PC-3 (cell line): ENCODE results near the gene PDE2A. TPM values are rescaled to one million over a fixed set of nuclear protein-coding genes. Genes with fewer than 3 reads are reported as not detected.
"Not testable (repeated sequence)": the region's sequence is repeated elsewhere in the genome, so short reads cannot be mapped to it uniquely, and the experiment has no call there.

ENCODE experiments used
- ATAC-seq: fragments of 200-7000 bp; cut with Tn5 transposase; 2 replicates; pipeline ENCODE4 v1.9.1; 2020; ENCODE audit warnings: mild to moderate bottlenecking, moderate library complexity
- BruUV-seq: library from RNA; stranded (reverse); fragments of 400-500 nt; replicated peaks from 2 replicates; lab custom pipeline; 2021; lab: Mats Ljungman, UMichigan
- CTCF ChIA-PET: fragments of 300-600 bp; sonication (Branson Sonifier 250); formaldehyde crosslinking; loops from one replicate; lab custom pipeline; 2022; ENCODE audit warnings: antibody characterized with exemption; lab: Charles Lee
- POLR2A ChIA-PET: fragments of 300-600 bp; sonication (Branson Sonifier 250); formaldehyde crosslinking; loops from one replicate; lab custom pipeline; 2022; ENCODE audit warnings: antibody characterized with exemption; ENCODE audit not compliant: unreplicated experiment; lab: Charles Lee
- DNase-seq: peaks from one replicate; pipeline ENCODE4 v3.0.0-alpha.2; 2015
- H2AFZ ChIP-seq: fragments of 300-600 bp; sonication (generic); 2 replicates; pipeline ENCODE4 v1.6.0; 2016; ENCODE audit warnings: antibody characterized with exemption, low read length
- H3F3A ChIP-seq: fragments of 300-600 bp; sonication (generic); one replicate; pipeline ENCODE4 v1.6.0; 2017; ENCODE audit warnings: antibody characterized with exemption, low read length, control low read depth, mild to moderate bottlenecking; ENCODE audit not compliant: unreplicated experiment
- H3K27ac ChIP-seq: fragments of 300-600 bp; sonication (generic); 2 replicates; pipeline ENCODE4 v1.5.1; 2016; ENCODE audit warnings: mild to moderate bottlenecking, low read length
- H3K27me3 ChIP-seq: fragments of 300-600 bp; sonication (generic); 2 replicates; pipeline ENCODE4 v1.6.1; 2016; ENCODE audit warnings: low read length, mixed read lengths
- H3K36me3 ChIP-seq: fragments of 300-600 bp; sonication (generic); 2 replicates; pipeline ENCODE4 v1.6.1; 2016; ENCODE audit warnings: low read depth, mixed run types, low read length, mixed read lengths
- H3K4me1 ChIP-seq: fragments of 300-600 bp; sonication (generic); 2 replicates; pipeline ENCODE4 v1.5.1; 2016; ENCODE audit warnings: low read length; ENCODE audit not compliant: insufficient read depth
- H3K4me2 ChIP-seq: fragments of 300-600 bp; sonication (generic); 2 replicates; pipeline ENCODE4 v1.6.0; 2016; ENCODE audit warnings: low read length
- H3K4me3 ChIP-seq: fragments of 300-600 bp; sonication (generic); 2 replicates; pipeline ENCODE4 v1.5.1; 2016; ENCODE audit warnings: mild to moderate bottlenecking, low read length, mixed read lengths
- H3K79me2 ChIP-seq: fragments of 300-600 bp; sonication (generic); 2 replicates; pipeline ENCODE4 v1.6.1; 2017; ENCODE audit warnings: low read length, mixed read lengths
- H3K9ac ChIP-seq: fragments of 300-600 bp; sonication (generic); 2 replicates; pipeline ENCODE4 v1.6.0; 2016; ENCODE audit warnings: mild to moderate bottlenecking, low read length
- H3K9me2 ChIP-seq: fragments of 300-600 bp; sonication (generic); replicated peaks from 2 replicates; pipeline ENCODE4 v1.6.1; 2016; ENCODE audit warnings: mixed run types, low read length, mixed read lengths
- H3K9me3 ChIP-seq: fragments of 300-600 bp; sonication (generic); 2 replicates; pipeline ENCODE4 v1.6.1; 2016; ENCODE audit warnings: low read length, mixed read lengths
- H4K20me1 ChIP-seq: fragments of 300-600 bp; sonication (generic); 2 replicates; pipeline ENCODE4 v1.6.1; 2016; ENCODE audit warnings: low read length, mixed read lengths
- CTCF ChIP-seq: fragments of 300-600 bp; sonication (generic); conservative IDR thresholded peaks from 2 replicates; pipeline ENCODE4 v1.5.1; 2017; ENCODE audit warnings: antibody characterized with exemption, low read depth, mild to moderate bottlenecking, low read length
- EZH2 ChIP-seq: fragments of 300-600 bp; sonication (generic); IDR thresholded peaks from one replicate; pipeline ENCODE4 v1.6.1; 2017; ENCODE audit warnings: antibody characterized with exemption, mild to moderate bottlenecking, low read length; ENCODE audit not compliant: unreplicated experiment
- EZH2phosphoT487 ChIP-seq: fragments of 300-600 bp; sonication (generic); IDR thresholded peaks from 2 replicates; pipeline ENCODE4 v1.6.1; 2018; ENCODE audit warnings: mild to moderate bottlenecking, antibody characterized with exemption, low read length, borderline replicate concordance
- intact Hi-C: fragments of 100-400 bp; cut with micrococcal nuclease; formaldehyde crosslinking; loops from 2 replicates; pipeline ENCODE4 v1.9.0; 2023
- total RNA-seq: library from RNA; depleted of rRNA; stranded (reverse); fragments of >200 nt; gene quantifications from 2 replicates; pipeline ENCODE4 v1.2.3, GENCODE V29; 2014

PDE2A gene
- total RNA-seq, 1 experiment from 2014 or later: 2.6 TPM

- H3K36me3 ChIP-seq: no peaks in the 10 kb centered on the region
- H3K79me2 ChIP-seq: no peaks in the 10 kb centered on the region
- no peak overlapping the region for H3K4me2 ChIP-seq
- H2AFZ ChIP-seq: no peak overlapping the region
- no peaks in the 10 kb centered on the region for H4K20me1 ChIP-seq
- DNase-seq (no peak), ATAC-seq (no peak)
- H3K4me1 ChIP-seq: no peaks in the 10 kb centered on the region
- H3K27ac ChIP-seq: no peak overlapping the region
- CTCF ChIA-PET: no interaction called here
- H3K9ac ChIP-seq: no peak overlapping the region
- H3K27me3 ChIP-seq: peaks cover 39% of the 10 kb centered on the region
- no peak for TF ChIP-seq EZH2
- no peak for TF ChIP-seq EZH2phosphoT487
- TF ChIP-seq CTCF: no peak
- no peaks in the 10 kb centered on the region for H3K9me3 ChIP-seq
- H3F3A ChIP-seq: no peaks in the 10 kb centered on the region
- H3K4me3 ChIP-seq: no peak overlapping the region
- no TSS peak for BruUV-seq
- intact Hi-C loops: no loop called here
- H3K9me2 ChIP-seq: no peaks in the 10 kb centered on the region
- POLR2A ChIA-PET: interaction anchor here (0.7 kb wide), 1 partner anchor 58 kb away, joined by 4 read pairs; no protein-coding TSS in a partner anchor
Measured at GRCh38 chr11:72556433-72556832, 117.8 kb downstream of the PDE2A start.

GRCh38 chr11:72555014-72555522, 119.2 kb downstream of the PDE2A start:
- H3F3A ChIP-seq, H3K4me2 ChIP-seq, H3K9ac ChIP-seq, DNase-seq, H3K36me3 ChIP-seq, H2AFZ ChIP-seq, H3K79me2 ChIP-seq, ATAC-seq, H3K27ac ChIP-seq, H3K9me3 ChIP-seq, H3K4me1 ChIP-seq, CTCF ChIA-PET, intact Hi-C loops, POLR2A ChIA-PET, H4K20me1 ChIP-seq, BruUV-seq, H3K4me3 ChIP-seq, H3K9me2 ChIP-seq: not testable (repeated sequence)
- peaks cover 39% of the 10 kb centered on the region for H3K27me3 ChIP-seq

- Histone ChIP-seq H3K4me3 (no peak overlapping the region), H3K4me1 (no peaks in the 10 kb centered on the region), H3K27ac (no peak overlapping the region), H3K27me3 (peaks cover 39% of the 10 kb centered on the region), H3K9me2 (no peaks in the 10 kb centered on the region), H4K20me1 (no peaks in the 10 kb centered on the region), H3K36me3 (no peaks in the 10 kb centered on the region), H3K9me3 (no peaks in the 10 kb centered on the region), H3K79me2 (no peaks in the 10 kb centered on the region), H3K9ac (no peak overlapping the region), H3F3A (no peaks in the 10 kb centered on the region), H2AFZ (no peak overlapping the region), H3K4me2 (no peak overlapping the region)
- TF ChIP-seq EZH2 (no peak), EZH2phosphoT487 (no peak), CTCF (peak; percentile 44; the same call in 1 of the 2 replicates)
- intact Hi-C loops: no loop called here
- BruUV-seq: no TSS peak
- DNase-seq (no peak), ATAC-seq (no peak)
- CTCF ChIA-PET: no interaction called here
- POLR2A ChIA-PET: no interaction called here
Measured at GRCh38 chr11:72553706-72554105, 120.5 kb downstream of the PDE2A start.
